HEK293T (cell line): Measurements from ENCODE around the gene FLT4.
A peak's percentile ranks its signal among the peaks of the same experiment; 100 is the strongest.

Experiments used
- CTCF ChIA-PET: fragments of 350-600 bp; formaldehyde crosslinking; extraction: SDS; loops from one replicate; lab custom pipeline; 2021; ENCODE audit warnings: antibody characterized with exemption, inconsistent platforms; lab: Yijun Ruan, JAX
- POLR2A ChIA-PET: fragments of 350-600 bp; formaldehyde crosslinking; extraction: SDS; loops from one replicate; lab custom pipeline; 2020; ENCODE audit warnings: antibody characterized with exemption, inconsistent platforms; lab: Yijun Ruan, JAX
- DNase-seq: peaks from one replicate; pipeline ENCODE4 v3.0.0; 2012; ENCODE audit warnings: mixed read lengths; ENCODE audit errors: extremely low spot score
- ARNT ChIP-seq: fragments of 450-650 bp; IDR thresholded peaks from 2 replicates; pipeline ENCODE4 v1.6.1; 2017; ENCODE audit warnings: mild to moderate bottlenecking
- BHLHE40 ChIP-seq: fragments of 450-650 bp; IDR thresholded peaks from 2 replicates; pipeline ENCODE4 v1.6.1; 2016; ENCODE audit warnings: mild to moderate bottlenecking, moderate library complexity, borderline replicate concordance
- CTBP1 ChIP-seq: fragments of 450-650 bp; IDR thresholded peaks from 2 replicates; pipeline ENCODE4 v1.6.1; 2016; ENCODE audit warnings: borderline replicate concordance
- ELF4 ChIP-seq: fragments of 450-650 bp; IDR thresholded peaks from 2 replicates; pipeline ENCODE4 v1.6.1; 2017; ENCODE audit warnings: antibody characterized with exemption
- FOXA1 ChIP-seq: fragments of 450-650 bp; IDR thresholded peaks from 2 replicates; pipeline ENCODE4 v1.6.1; 2016; ENCODE audit warnings: mild to moderate bottlenecking
- FOXK2 ChIP-seq: fragments of 450-650 bp; IDR thresholded peaks from 2 replicates; pipeline ENCODE4 v1.6.1; 2016; ENCODE audit warnings: mild to moderate bottlenecking
- FOXM1 ChIP-seq: fragments of 450-650 bp; IDR thresholded peaks from 2 replicates; pipeline ENCODE4 v1.6.1; 2017; ENCODE audit warnings: mild to moderate bottlenecking, borderline replicate concordance
- HDGF ChIP-seq: fragments of 450-650 bp; IDR thresholded peaks from 2 replicates; pipeline ENCODE4 v1.6.1; 2017; ENCODE audit warnings: antibody characterized with exemption, borderline replicate concordance
- L3MBTL2 ChIP-seq: fragments of 450-650 bp; conservative IDR thresholded peaks from 2 replicates; pipeline ENCODE4 v1.6.1; 2016; ENCODE audit warnings: mild to moderate bottlenecking
- LEF1 ChIP-seq: fragments of 450-650 bp; IDR thresholded peaks from 2 replicates; pipeline ENCODE4 v1.6.1; 2017; ENCODE audit warnings: mild to moderate bottlenecking, borderline replicate concordance
- NFRKB ChIP-seq: fragments of 450-650 bp; IDR thresholded peaks from 2 replicates; pipeline ENCODE4 v1.6.1; 2016; ENCODE audit warnings: mild to moderate bottlenecking, moderate library complexity
- PKNOX1 ChIP-seq: fragments of 450-650 bp; IDR thresholded peaks from 2 replicates; pipeline ENCODE4 v1.6.1; 2016
- SP1 ChIP-seq: fragments of 450-650 bp; IDR thresholded peaks from 2 replicates; pipeline ENCODE4 v1.6.1; 2017
- SUZ12 ChIP-seq: fragments of 450-650 bp; IDR thresholded peaks from 2 replicates; pipeline ENCODE4 v1.6.1; 2016; ENCODE audit warnings: mild to moderate bottlenecking
- TARDBP ChIP-seq: fragments of 450-650 bp; IDR thresholded peaks from 2 replicates; pipeline ENCODE4 v1.6.1; 2016
- ZNF384 ChIP-seq: fragments of 450-650 bp; IDR thresholded peaks from 2 replicates; pipeline ENCODE4 v1.6.1; 2016

FLT4 gene

GRCh38 chr5:180649297-180650039 is at the start of gene FLT4:
TSS of gene FLT4 (minus strand) at chr5:180649600. CDS start at chr5:180649545, 55 bp downstream.
- POLR2A ChIA-PET = no interaction called here
- CTCF ChIA-PET = interaction anchor here (2.0 kb wide), 1 partner anchor 30 kb away, joined by 5 read pairs; no protein-coding TSS in a partner anchor
- DNase-seq = peak; percentile 65
- TF ChIP-seq ZNF384 (no peak), NFRKB (no peak), FOXA1 (no peak), ELF4 (no peak), SP1 (no peak), LEF1 (no peak), L3MBTL2 (no peak; the same call in 1 of the 2 replicates), FOXM1 (no peak), SUZ12 (no peak), ARNT (no peak), HDGF (no peak), CTBP1 (no peak), TARDBP (no peak), PKNOX1 (no peak), FOXK2 (no peak), BHLHE40 (no peak)

- DNase-seq = no peak
- ChIA-PET POLR2A (no interaction called here), CTCF (interaction anchor here (0.6 kb wide), 1 partner anchor 173 kb away, joined by 6 read pairs; no protein-coding TSS in a partner anchor)
- TF ChIP-seq L3MBTL2 (no peak), SUZ12 (no peak), HDGF (no peak), ARNT (no peak), SP1 (no peak), TARDBP (no peak), NFRKB (no peak), FOXA1 (no peak), PKNOX1 (no peak), FOXK2 (no peak), CTBP1 (no peak), ZNF384 (no peak)
These were observed 49.6 kb upstream of the FLT4 start for GRCh38 chr5:180699042-180699441.

- ChIA-PET POLR2A (no interaction called here), CTCF (no interaction called here)
- no peak for TF ChIP-seq ELF4
- no peak for TF ChIP-seq FOXM1
- no peak for TF ChIP-seq FOXK2
- no peak for TF ChIP-seq L3MBTL2
- TF ChIP-seq ARNT = no peak
- no peak for TF ChIP-seq TARDBP
- no peak for TF ChIP-seq FOXA1
- no peak for TF ChIP-seq HDGF
- no peak for TF ChIP-seq CTBP1
- no peak for TF ChIP-seq PKNOX1
- no peak for TF ChIP-seq ZNF384
- DNase-seq = no peak
These were observed 46.7 kb upstream of the FLT4 start for GRCh38 chr5:180696116-180696515.

GRCh38 chr5:180692429-180692828 is 43.0 kb upstream of the FLT4 start:
- DNase-seq = no peak
- CTCF ChIA-PET = interaction anchor here (1.0 kb wide), 1 partner anchor 26 kb away, joined by 3 read pairs; no protein-coding TSS in a partner anchor
- TF ChIP-seq ELF4 = no peak
- POLR2A ChIA-PET = no interaction called here

GRCh38 chr5:180691046-180691445 is 41.6 kb upstream of the FLT4 start:
- ChIA-PET POLR2A (interaction anchor here (1.2 kb wide), 1 partner anchor 447 kb away, joined by 3 read pairs; no protein-coding TSS in a partner anchor), CTCF (no interaction called here)
- TF ChIP-seq PKNOX1 (no peak), FOXM1 (no peak), BHLHE40 (no peak), SP1 (no peak), FOXK2 (no peak), SUZ12 (no peak), HDGF (no peak), ZNF384 (no peak), LEF1 (no peak), FOXA1 (no peak), NFRKB (no peak), CTBP1 (no peak)
- no peak for DNase-seq

GRCh38 chr5:180690562-180690961 is 41.2 kb upstream of the FLT4 start:
- TF ChIP-seq SUZ12 = no peak
- no peak for TF ChIP-seq CTBP1
- POLR2A ChIA-PET = interaction anchor here (1.2 kb wide), 1 partner anchor 447 kb away, joined by 3 read pairs; no protein-coding TSS in a partner anchor
- no peak for DNase-seq
- CTCF ChIA-PET = no interaction called here
